Cardiac muscle cell (in vitro differentiated cells and primary cell): ENCODE measurements around the gene CFAP20. TPM values are rescaled to one million over a fixed set of nuclear protein-coding genes. Genes with fewer than 3 reads are reported as not detected.

ENCODE experiments used
- DNase-seq, 2 donors: peaks; one replicate each; pipeline versions ENCODE4 v3.0.0 to v3.0.0-alpha.2; 2010 to 2017; ENCODE audit warnings: low read depth in 1 of 2, low spot score in 1 of 2
- H3K27ac ChIP-seq: fragments of 200-600 bp; sonication (generic); 2 replicates; pipeline ENCODE4 v1.5.1; 2016
- H3K27me3 ChIP-seq: fragments of 200-600 bp; sonication (generic); 2 replicates; pipeline ENCODE4 v1.6.0; 2016; ENCODE audit warnings: control low read depth
- H3K36me3 ChIP-seq: fragments of 200-600 bp; sonication (generic); 2 replicates; pipeline ENCODE4 v1.5.1; 2016; ENCODE audit warnings: control low read depth
- H3K4me1 ChIP-seq: fragments of 200-600 bp; sonication (generic); 2 replicates; pipeline ENCODE4 v1.8.1; 2017; ENCODE audit warnings: low read depth, mild to moderate bottlenecking, mixed run types
- H3K4me3 ChIP-seq: fragments of 200-600 bp; sonication (generic); 2 replicates; pipeline ENCODE4 v1.5.1; 2016; ENCODE audit warnings: mild to moderate bottlenecking
- H3K9me3 ChIP-seq: fragments of 200-600 bp; sonication (generic); 2 replicates; pipeline ENCODE4 v1.5.1; 2017; ENCODE audit warnings: low read depth, mild to moderate bottlenecking, control low read depth
- polyA plus RNA-seq: library from polyadenylated mRNA; unstranded; fragments of >200 nt; fragmentation: Nextera tagmentation; extraction: Ambion mirVana; gene quantifications from 2 replicates; pipeline ENCODE4 v1.2.1, GENCODE V29; 2016
- total RNA-seq: library from RNA; depleted of rRNA; stranded (reverse); fragments of >200 nt; gene quantifications from 2 replicates; pipeline ENCODE4 v1.2.3, GENCODE V29; 2016
- TF ChIP-seq, protein P1 (sequence below): IDR thresholded peaks from 2 replicates; pipeline ENCODE4 v1.5.1; 2012; ENCODE audit warnings: low read depth, mild to moderate bottlenecking, low read length

Gene CFAP20
- total and polyA plus RNA-seq, 2 experiments from 2014 or later, result 137 to 154 TPM

DNA sequence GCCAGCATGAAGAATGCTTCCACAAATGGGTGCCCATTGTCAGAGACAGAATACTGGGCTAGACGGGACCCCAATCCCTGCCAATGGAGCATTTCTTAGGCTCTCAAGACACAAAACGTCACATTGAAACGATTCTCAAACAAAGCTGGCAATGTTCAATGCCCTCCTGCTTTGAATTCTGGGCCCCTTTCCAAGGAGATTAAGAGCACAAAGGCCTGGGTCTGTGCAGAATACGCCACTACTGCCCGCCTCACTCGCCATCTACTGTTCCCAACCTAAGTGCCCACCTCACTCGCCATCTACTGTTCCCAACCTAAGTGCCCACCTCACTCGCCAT, 9.7 kb downstream of the CFAP20 start:
- no peaks in the 10 kb centered on the region for H3K27me3 ChIP-seq
- TF ChIP-seq, protein P1, sequence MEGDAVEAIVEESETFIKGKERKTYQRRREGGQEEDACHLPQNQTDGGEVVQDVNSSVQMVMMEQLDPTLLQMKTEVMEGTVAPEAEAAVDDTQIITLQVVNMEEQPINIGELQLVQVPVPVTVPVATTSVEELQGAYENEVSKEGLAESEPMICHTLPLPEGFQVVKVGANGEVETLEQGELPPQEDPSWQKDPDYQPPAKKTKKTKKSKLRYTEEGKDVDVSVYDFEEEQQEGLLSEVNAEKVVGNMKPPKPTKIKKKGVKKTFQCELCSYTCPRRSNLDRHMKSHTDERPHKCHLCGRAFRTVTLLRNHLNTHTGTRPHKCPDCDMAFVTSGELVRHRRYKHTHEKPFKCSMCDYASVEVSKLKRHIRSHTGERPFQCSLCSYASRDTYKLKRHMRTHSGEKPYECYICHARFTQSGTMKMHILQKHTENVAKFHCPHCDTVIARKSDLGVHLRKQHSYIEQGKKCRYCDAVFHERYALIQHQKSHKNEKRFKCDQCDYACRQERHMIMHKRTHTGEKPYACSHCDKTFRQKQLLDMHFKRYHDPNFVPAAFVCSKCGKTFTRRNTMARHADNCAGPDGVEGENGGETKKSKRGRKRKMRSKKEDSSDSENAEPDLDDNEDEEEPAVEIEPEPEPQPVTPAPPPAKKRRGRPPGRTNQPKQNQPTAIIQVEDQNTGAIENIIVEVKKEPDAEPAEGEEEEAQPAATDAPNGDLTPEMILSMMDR, result no peak
- H3K4me3 ChIP-seq, result no peak overlapping the region
- H3K27ac ChIP-seq, result peak overlapping the region; percentile 80
- H3K4me1 ChIP-seq, result peaks cover 37% of the 10 kb centered on the region
- peaks cover 21% of the 10 kb centered on the region for H3K36me3 ChIP-seq
- no peaks in the 10 kb centered on the region for H3K9me3 ChIP-seq
- no peak for DNase-seq

DNA sequence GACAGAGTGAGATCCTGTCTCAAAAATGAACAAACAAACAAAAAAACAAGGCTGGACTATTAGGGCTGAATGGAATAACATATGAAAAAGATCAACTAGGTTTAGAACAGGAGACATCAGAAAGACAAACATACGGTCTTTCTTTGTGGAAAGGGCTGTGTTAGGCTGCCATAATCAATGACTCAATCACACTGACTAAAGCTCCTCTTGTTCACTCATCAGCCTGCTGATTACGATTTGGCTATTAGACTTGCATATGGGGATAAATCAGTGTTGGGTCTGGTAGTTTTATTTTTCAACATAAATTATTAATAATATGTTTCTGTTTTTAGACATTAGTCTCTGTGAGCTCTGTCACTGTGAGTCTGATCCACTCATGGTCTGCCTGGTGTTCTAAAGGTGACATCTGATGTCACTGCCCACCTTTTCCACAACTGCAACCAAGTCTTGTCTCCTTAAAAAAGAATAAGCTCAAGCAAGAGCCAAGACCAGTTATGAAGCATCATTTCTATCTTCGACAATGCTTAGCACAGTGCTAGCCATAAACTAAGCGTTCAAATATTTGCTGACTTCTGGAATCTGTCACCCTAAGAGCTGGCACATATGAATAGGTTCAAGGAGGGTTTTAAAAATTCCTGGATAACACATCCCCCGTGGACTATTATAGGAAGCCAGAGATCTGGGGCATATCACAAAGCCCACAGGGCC, 10.2 kb downstream of the CFAP20 start:
- no peaks in the 10 kb centered on the region for H3K27me3 ChIP-seq
- peak overlapping the region; percentile 80 for H3K27ac ChIP-seq
- H3K9me3 ChIP-seq, result no peaks in the 10 kb centered on the region
- TF ChIP-seq, protein P1, result no peak
- no peak overlapping the region for H3K4me3 ChIP-seq
- peaks cover 32% of the 10 kb centered on the region for H3K4me1 ChIP-seq
- peaks cover 26% of the 10 kb centered on the region for H3K36me3 ChIP-seq
- peak in 1 of 2 donors; percentile 33 for DNase-seq

GRCh38 chr16:58116529-58116928, 12.7 kb downstream of the CFAP20 start:
- peaks cover 36% of the 10 kb centered on the region for H3K36me3 ChIP-seq
- TF ChIP-seq, protein P1, result no peak

DNA sequence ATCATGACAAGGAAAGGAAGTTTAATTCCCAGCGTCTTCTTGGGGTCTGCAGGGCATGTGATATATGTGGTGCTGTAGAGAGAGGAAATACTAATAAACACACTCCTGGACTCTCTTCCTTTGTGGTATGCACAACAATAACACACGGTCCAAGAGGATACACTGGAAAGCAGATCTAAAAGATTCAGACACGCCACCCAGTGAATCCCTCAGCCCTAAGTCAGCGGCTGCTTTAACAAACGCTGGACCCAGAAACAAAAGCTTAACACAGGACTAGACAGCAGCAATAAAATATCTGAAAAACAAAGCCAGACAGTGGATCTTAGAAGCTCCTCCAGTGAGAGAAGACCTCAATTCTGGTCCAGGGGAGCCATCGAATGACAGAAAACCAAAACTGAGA, 13.1 kb downstream of the CFAP20 start:
- no peak overlapping the region for H3K27ac ChIP-seq
- no peaks in the 10 kb centered on the region for H3K27me3 ChIP-seq
- H3K4me3 ChIP-seq, result no peak overlapping the region
- TF ChIP-seq, protein P1, result no peak
- no peaks in the 10 kb centered on the region for H3K9me3 ChIP-seq
- peaks cover 36% of the 10 kb centered on the region for H3K36me3 ChIP-seq
- DNase-seq, result no peak
- H3K4me1 ChIP-seq, result peaks cover 26% of the 10 kb centered on the region

More at GRCh38 chr16:58116529-58116928, 12.7 kb downstream of the CFAP20 start:
- peaks cover 26% of the 10 kb centered on the region for H3K4me1 ChIP-seq
- H3K27ac ChIP-seq, result no peak overlapping the region
- H3K9me3 ChIP-seq, result no peaks in the 10 kb centered on the region
- no peaks in the 10 kb centered on the region for H3K27me3 ChIP-seq
- no peak overlapping the region for H3K4me3 ChIP-seq
- no peak for DNase-seq

- no peak overlapping the region for H3K4me3 ChIP-seq
- H3K36me3 ChIP-seq, result peaks cover 36% of the 10 kb centered on the region
- TF ChIP-seq, protein P1, result no peak
- H3K4me1 ChIP-seq, result peaks cover 26% of the 10 kb centered on the region
- DNase-seq, result peak in 1 of 2 donors; percentile 40
- no peaks in the 10 kb centered on the region for H3K27me3 ChIP-seq
- no peaks in the 10 kb centered on the region for H3K9me3 ChIP-seq
- no peak overlapping the region for H3K27ac ChIP-seq
Measured at GRCh38 chr16:58114827-58115825, 14.1 kb downstream of the CFAP20 start.
